NCI-H460 (cell line): ENCODE data around the gene UBTD1. TPM values are rescaled to one million over a fixed set of nuclear protein-coding genes. Genes with fewer than 3 reads are reported as not detected.

ENCODE experiments used
- DNase-seq: peaks from one replicate; pipeline ENCODE4 v3.0.0-alpha.2; 2016; ENCODE audit warnings: low read depth; ENCODE audit errors: extremely low read depth
- total RNA-seq: library from RNA; depleted of rRNA; stranded (reverse); fragments of >200 nt; shearing (Covaris generic); gene quantifications from 2 replicates; pipeline ENCODE4 v1.2.3, GENCODE V29; 2014

The UBTD1 gene
- total RNA-seq, 1 experiment from 2014 or later = 3.8 TPM

- DNase-seq = no peak
These were observed 35.2 kb downstream of the UBTD1 start for GRCh38 chr10:97533888-97534287.

GRCh38 chr10:97534746-97535367 lies 36.1 kb downstream of the UBTD1 start:
- peak; percentile 31 for DNase-seq

- no peak for DNase-seq
These were observed 38.6 kb downstream of the UBTD1 start for GRCh38 chr10:97537186-97537869.

GRCh38 chr10:97538411-97538810 lies 39.7 kb downstream of the UBTD1 start:
- no peak for DNase-seq

- DNase-seq = no peak
These were observed 40.1 kb downstream of the UBTD1 start for GRCh38 chr10:97538839-97539238.

DNA sequence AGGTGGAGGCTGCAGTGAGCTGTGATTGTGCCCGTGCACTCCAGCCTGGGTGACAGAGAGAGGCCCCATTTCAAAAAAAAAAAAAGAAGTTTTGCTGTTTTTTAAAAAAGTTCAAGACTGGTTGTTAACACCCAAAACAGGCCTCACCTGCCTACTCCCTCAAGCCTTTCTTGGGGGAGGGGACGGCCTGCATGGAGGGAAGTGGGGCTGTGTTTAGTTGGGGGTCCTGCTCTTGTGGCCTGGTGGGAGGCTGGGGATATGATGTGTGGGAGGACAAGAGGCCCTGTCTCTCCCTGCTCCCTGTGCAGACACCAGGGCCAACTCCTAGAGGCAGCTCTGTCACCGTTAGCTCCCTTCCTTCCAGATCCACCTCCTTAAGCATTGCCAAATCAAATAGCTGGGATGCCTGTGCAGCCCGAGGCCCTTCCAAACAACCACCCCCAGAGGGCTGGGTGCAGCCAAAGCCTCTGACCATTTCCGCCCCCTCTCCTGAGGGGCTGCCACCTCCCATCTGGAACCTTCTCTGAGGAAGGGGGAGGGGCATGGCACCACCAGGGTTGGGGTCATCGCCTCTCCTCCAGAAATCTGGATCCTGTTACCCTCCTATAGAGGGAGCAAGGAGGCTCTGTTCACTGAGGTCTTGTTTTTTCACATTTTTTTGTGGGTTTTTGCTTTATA lies 40.9 kb downstream of the UBTD1 start:
- no peak for DNase-seq

GRCh38 chr10:97540669-97541500 lies 42.2 kb downstream of the UBTD1 start:
- no peak for DNase-seq

GRCh38 chr10:97542169-97543024 lies 43.7 kb downstream of the UBTD1 start:
- peak; percentile 40 for DNase-seq

DNA sequence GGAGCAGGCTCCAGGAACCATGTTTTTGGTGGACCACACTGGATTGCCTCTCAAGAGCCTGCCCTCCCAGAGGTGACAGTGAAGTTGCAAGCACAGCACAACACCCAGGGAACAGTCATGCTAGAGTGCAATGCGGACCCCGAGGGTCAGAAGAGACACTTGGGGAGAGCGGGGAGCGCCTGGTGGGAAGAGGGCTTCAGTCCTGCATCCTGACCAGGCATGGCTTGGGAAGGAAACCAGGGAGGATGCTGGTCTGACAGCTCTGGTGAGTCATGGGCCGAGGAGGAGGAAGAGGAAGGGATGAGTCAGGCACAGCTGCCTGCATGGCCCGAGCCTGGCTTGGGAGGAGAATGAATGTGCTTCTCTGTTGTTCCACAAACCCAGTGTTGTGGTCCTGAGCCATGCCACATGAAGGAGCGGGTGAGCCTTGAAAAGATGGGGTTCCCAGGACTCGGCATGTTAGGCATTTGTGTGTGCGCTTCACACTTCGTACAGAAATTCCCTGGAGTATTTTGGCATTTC lies 44.4 kb downstream of the UBTD1 start:
- DNase-seq = peak; percentile 62

DNA sequence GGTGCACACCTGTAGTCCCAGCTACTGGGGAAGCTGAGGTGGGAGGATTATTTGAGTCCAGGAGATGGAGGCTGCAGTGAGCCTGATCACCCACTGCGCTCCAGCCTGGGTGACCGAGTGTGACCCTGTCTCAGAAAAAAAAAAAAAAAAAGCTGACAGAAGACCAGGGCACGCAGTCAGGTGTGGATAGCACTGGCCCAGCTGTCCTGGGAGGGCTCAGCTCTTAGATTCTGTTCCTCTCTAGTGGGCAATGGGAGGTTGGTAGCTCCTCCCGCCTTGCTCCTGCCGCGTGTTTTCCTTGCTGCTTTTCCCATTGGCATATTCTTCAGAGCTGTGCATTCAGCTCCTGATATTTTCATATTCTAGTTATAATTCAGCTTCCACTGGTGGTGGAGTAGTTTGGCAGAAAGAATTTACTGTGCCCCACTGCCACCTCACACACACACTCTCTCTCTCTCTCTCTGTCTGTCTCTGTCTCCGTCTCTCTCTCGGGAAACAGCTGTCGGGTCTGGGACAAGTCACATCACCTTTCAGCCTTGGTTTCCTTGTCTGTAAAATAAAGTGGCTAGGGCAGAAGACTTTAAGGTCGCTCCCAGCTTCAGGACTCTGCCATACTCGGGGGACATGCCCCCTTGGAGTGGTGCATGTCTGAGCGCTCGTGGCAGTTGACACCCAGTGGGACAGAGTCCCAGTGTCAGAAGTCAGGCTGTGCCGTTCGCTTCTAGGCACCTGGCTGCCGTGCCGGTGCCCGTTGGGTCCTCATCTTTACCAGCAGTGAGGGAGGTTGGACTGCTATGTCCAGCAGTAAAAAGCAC lies 47.9 kb downstream of the UBTD1 start:
- DNase-seq = no peak

- DNase-seq = no peak
These were observed 48.5 kb downstream of the UBTD1 start for GRCh38 chr10:97547271-97547600.

GRCh38 chr10:97547962-97548361 lies 49.2 kb downstream of the UBTD1 start:
- no peak for DNase-seq

DNA sequence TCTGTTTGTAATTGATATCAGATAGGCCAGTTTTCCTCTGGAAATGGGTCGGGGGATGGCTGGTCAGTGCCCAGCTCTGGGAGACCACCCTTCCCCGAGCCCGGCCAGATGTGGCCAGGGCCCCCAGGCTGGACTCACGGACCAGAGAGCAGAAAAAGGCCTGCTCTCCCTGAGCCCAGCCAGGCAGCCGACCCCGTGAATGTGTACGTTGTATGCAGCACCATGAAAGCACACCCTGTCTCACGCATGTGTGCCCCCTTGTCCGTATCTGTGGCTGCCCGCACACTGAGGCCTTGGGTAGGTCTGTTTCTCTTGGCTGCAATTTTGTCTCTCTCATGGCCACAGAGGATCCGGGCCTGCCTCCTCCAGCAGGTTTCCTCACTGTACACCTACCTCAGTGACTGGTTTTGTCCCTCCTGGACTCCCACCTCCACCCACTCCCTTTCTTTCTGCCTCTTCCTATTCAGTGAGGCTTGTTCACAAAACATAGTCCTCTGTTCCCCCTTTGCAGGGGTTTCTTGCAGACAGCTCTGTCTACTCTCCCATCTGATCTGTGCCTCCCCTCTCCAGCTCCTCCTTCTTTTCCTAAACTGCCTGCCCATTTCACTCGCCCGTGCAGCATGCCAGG lies 50.2 kb downstream of the UBTD1 start:
- DNase-seq = no peak

GRCh38 chr10:97549587-97550322 lies 51.0 kb downstream of the UBTD1 start:
- no peak for DNase-seq

- DNase-seq = no peak
These were observed 51.8 kb downstream of the UBTD1 start for GRCh38 chr10:97550336-97551149.

- no peak for DNase-seq
These were observed 52.5 kb downstream of the UBTD1 start for GRCh38 chr10:97551271-97551670.

DNA sequence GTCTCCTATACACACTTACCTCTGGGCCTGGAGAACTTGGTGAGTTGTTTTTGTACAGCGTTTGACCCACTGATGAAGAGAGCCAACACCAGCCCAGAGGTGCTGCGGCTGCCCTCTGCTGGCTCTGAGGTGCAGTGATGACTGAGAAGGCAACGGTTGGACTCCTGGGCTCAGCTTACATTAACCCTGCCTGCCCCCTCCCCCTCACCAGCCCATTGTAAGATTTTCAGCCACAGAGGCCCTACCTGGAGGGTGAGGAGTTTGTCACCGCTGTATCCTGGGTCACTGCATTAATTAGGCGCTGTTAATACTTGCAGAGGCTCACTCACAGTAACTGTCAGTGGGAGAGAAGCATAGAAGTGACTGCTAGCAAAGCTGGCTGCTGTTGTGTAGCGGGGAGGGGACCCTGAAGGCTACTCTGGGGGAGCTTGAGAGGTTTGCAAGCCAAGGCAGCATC lies 54.9 kb downstream of the UBTD1 start:
- peak; percentile 59 for DNase-seq
